Suppressor macrophage treated with lipopolysaccharide for 4 hours (primary cell): ENCODE results near the gene CROCC2.

Source experiments
- DNase-seq: peaks from one replicate; pipeline ENCODE4 v3.0.0-alpha.2; 2020

CROCC2 gene

DNA sequence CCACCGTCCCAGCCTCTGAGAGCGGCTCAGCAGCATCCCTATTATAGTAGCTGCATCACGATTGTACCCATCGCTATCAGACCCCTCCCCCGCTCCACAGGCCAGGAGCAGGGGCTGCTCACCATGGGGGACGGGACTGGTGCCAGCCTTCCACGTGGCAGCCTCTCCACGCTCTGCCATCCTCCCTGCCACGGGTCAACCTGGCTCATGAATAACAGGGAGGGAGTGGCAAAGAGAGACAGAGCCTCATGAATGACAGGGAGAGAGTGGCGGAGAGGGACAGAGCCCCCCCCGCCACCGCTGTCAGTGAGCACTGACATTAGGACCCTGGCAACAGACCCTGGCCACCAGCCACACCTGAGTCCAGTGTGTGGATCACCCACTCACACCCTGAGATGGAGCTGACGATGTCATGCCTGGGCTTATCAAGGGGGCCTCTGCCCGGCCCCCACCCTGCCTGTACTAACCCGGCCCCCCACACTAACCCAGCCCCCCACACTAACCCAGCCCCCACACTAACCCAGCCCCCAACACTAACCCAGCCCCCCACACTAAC lies 16.9 kb downstream of the CROCC2 start:
- DNase-seq = no peak

DNA sequence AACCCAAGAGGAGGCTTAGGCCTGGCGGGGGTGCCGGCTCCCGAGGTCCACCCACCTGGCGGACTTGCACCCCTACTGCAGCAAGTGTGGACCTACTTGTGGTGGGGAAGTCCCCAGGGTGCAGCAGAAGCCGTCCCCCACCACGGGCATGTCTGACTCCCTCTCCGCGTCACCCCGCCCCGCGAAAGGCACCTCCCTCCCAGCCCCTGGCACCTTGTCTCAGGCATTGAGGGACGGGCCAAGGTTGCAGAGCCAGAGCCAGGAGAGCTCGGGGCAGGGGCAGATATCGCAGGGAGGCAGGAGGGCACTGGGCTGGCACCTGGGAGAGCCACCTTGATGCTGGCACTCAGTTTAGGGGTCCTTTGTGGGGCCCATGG lies 19.0 kb downstream of the CROCC2 start:
- DNase-seq = no peak

DNA sequence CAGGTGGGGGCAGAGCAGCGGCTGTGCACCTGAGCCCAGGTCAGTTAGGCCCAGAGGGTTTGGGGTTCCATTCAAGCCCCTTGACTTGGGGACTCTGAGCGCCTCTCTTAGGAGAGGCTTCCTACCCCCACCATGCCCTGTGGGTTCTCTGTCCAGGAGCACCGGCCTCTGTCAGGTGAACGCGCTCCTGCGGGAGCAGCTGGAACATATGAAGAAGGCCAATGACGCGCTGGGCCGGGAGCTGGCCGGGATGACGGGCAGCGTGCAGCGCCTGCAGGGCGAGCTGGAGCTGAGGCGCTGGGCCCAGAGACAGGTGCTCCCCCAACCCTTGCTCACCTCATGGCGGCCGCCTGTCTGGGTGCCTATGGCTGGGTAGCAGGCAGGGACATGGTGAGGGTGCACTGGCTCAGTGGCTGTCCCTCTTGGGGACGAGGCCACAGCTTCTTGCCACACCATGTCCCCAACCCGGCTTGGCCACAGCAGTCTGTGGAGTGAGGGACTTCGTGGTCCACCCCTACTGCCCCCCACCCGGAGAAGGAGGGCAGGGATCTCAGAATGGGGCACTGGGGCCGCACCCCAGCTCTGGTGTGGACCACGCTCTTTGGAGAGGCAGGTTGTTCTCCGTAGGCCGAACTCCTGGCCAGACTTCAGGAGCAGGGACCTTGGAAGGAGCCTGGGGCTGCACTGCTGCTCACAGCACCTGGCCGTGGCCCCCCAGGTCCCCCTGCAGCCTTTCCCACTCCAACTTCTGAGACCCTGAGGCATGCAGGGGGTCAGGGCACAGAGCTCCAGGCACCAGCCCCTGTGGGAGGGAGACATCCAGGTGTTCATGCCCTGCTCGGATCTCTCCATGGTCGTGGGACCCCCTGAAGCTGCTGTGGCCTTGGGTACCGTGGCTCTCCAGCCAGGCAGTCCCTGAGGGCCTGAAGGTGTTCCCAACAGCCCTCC lies 19.7 kb downstream of the CROCC2 start:
- DNase-seq = no peak

DNA sequence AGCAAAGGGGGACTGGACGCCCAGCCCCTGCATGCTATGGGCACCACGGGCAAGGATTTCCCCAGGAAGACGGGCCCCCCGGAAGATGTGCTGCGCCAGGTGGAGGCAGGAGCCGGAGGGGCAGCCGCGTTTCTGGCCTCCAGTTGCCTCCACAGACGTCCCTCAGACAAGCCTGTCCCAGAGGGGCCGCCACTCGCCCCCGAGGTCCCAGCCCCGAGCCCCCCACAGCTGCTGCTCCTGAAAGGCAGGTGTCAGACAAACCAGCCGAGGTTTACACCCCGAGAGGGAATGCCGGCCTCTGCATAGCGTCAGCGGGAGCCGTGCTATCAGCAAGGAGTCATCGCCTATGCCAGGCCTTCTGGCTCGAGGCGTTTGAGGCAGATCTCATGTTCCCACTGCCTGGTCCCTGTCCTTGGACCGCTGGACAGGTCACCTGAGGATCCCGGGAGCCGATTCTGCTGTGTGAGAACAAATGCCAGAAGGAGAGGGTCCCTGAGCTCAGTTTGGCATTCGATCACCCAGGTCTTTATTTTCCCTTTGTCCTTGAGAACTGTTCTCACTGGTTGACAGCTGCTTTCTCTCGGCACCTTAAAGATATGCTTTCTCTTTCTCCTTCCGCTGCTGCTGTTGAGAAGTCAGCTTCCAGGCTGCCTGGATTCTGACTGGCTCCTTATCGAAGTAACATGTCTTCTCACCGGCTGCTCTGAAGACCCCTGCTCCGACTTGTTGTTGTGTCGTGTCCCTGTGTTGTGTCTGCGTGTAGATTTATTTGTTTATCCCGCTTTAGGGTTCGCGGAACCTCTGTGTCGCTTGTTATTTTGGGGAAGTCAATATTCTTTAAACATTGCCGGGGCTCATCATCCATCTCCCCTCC lies 20.6 kb downstream of the CROCC2 start:
- DNase-seq = no peak

DNA sequence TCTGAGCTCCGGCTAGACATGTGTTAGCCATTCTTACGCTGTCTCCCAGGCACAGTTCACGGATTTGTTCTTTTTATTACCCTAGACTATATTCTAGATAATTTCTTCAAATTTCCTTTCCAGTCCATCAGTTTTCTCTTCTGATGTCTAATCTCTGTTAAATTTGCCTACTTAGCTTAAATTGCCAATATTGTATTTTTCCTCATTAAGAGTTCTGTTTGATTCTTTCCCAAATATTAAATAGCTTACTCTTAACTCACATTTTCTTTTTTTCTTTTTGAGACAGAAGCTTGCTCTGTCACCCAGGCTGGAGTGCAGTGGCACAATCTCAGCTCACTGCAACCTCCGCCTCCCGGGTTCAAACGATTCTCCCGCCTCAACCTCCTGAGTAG lies 21.2 kb downstream of the CROCC2 start:
- no peak for DNase-seq

DNA sequence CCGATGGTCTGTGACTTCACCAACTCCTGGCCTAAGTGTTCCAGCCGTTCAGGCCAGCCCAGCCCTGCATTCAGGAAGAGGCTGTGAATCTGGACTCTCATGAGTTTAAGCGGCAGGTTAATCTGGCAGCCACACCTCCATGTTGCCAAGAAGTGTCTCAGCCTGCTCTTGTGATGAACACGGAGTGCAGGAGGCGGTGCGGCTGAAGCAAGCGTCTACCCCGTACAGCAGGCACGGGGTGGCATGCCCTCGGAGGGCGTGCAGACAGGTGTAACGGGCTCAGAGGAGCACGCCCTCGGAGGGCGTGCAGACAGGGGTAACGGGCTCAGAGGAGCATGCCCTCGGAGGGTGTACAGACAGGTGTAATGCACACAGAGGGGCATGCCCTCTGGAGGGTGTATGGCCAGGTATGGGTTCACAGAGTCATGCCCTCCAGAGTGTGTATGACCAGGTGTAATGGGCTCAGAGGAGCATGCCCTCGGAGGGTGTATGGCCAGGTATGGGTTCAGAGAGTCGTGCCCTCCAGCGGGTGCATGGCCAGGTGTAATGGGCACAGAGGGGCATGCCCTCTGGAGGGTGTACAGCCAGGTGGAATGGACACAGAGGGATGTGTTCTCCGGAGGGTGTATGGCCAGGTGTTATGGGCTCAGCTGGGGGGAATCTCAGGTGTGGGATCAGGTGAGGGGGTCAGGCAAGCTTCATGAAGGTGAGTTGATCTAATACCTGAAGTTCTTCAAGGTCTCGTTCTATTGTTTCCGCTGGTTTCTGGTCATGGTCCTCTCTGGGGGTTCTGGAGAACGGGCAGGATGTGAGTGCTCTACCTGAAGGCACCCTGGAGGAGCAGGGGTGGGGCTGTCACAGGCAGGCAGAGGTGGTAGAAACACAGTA lies 22.6 kb downstream of the CROCC2 start:
- DNase-seq = no peak

DNA sequence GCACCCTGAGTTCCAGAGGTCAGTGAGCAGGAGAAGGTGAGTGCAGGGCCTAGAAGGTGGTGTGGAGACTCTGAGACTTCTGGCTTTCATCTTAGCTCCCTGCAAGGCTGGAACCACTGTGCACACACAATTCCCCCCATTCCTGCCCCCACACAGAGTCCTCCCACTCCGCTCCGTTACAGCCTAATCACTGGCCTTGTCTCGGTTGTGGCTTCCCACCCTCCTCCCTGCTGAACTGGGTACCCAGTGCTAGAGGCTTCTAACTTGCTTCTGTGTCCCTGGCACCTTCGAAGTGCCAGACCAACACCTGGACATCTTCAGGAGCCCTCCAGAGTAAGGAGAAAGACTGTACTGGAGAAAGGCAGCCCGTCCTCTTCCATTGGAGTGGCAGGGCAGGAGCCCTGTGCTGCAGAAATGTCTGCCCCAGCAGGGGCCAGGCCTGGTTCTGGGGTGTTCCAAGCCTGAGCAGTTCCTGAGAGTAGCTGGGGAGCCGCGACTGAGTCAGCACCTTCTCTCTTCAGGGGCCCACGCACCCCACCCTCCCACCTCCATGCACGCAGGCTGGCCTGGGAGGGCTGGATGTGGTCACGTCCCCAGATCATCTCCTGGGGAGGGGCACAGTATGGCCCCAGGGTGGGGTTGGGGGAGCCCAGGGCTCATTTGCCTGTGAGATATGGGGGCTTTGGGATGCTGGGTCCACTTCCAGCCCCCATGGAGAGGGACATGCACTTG lies 23.4 kb downstream of the CROCC2 start:
- no peak for DNase-seq

DNA sequence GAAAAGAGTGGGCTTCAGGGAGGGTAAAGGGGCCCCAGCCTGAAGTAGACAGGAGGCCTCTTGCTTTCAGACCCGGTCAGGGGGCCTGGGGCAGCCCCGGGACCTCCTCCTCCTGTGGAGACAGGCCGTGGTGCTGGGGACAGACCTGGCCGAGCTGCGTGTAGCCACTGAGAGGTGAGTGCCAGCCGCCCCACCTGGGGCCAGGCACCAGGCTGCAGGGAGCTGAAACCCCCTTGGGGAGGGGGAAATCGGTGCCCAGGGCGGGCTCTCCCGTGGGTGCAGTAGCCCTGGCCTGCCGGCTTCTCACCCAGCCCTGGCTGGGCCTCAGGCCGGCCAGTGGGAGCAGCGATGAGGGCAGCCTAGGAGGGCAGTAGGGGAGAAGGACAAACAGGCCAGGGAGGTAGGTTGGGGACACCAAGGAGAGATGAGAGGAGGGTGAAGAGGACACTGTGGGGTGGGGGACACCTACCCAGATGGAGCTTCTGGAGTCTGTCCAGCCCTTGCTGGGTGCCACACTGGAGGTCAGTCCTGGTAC lies 24.0 kb downstream of the CROCC2 start:
- no peak for DNase-seq

DNA sequence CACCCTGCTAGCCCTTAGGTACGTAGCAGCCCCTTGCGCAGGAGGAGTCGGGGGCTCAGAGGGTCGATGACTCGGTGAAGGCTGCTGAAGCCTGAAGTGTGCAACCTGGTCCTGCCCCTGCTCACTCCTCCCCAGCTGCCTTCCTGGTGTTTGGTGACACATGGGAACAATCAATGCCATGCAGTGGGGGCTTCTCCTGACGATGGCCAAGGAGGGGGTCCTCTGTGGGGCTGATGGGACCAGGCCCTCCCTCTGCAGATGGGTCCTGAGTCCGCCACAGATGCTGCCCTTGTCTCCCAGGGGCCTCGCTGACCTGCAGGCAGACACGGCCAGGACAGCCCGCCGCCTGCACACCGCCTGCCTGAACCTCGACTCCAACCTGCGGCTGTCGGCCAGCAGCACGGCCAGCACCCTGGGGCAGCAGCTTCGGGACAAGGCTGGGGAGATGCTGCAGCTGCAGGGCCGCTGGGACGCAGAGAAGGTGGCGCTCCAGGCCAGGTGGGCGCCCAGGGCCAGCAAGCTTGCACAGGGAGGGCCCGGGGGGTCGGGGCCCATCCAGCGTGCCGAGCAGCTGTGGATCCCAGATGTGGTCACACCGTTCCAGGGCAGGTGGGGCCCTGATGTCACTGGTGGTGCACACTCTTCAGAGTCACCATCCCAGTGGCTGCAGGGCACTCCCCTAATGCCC lies 24.6 kb downstream of the CROCC2 start:
- no peak for DNase-seq

DNA sequence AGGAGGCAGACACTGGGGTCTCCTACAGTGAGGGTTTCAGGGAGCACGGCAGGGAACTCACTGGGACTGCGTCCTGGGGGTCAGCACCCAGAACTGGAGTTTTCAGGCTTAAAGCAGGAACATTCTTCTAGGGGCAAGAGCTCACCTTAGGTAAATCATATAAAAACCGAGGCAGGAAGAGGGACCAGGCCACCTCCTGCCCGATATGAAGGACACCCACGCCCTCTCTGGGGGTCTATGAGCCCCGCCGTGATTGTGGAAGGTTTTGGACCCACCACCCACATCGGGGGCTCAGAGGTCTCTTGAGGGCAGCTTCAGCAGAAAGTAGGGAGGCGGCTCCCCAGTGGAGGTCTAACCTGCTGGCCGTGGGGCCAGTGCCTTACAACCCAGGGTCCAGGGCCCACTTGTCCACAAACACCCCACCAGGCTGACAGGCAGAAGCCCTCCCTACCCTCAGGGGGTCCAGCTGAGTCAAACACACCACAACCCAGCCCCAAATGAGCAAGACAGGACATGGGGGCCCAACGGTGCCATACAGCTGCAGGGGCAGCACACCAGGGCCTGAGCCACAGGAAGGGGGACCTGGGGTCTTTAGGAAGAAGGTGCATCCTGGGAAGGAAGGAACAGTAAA lies 25.3 kb downstream of the CROCC2 start:
- no peak for DNase-seq

DNA sequence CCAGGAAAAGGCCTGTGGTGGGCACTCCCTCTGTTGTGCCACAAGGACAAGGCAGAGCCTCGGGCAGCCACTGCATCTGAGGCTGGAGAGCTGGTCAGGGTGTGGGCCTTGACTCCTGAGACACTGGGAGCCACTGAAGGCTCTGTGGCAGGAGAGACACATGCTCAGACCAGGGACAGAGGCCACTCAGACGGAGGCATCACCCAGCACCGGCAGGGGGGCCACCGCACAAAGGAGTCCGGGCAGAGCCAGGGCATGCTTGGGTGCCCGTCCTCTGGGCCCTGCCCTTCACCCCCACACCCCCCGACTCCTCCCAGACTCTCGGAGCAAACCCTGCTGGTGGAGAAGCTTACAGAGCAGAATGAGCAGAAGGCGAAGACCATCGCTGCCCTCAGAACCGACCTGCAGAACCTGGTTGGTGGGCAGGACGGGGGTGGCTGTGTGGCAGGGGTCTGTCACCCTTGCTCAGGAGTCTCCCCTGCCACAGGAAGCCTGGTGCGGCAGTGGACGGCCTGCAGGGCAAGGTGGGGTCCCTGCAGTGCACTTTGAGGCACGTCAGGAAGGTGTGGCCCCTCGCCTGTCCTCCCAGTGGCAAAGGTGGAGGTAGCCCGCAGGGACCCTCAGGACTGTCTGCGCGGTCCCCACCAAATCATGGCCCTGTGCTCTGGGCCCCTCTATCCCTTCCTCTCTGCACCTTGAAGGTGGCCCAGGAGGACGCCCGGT lies 26.0 kb downstream of the CROCC2 start:
- no peak for DNase-seq

DNA sequence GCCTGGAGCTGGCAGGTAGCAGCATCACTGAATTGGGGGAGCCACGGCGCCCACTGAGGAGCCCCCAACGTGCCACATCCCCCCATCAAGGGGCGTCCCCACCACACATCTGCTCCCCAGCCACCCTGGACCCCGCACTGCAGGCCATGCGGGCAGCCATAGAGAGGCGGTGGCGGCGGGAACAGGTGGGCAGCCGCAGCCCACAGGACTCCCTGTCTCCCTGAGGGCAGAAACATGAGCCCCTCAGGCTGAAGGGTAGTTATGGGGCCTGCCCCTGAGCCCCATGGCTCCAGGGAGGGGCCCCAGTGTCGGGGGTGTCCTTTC lies 26.6 kb downstream of the CROCC2 start:
- no peak for DNase-seq

DNA sequence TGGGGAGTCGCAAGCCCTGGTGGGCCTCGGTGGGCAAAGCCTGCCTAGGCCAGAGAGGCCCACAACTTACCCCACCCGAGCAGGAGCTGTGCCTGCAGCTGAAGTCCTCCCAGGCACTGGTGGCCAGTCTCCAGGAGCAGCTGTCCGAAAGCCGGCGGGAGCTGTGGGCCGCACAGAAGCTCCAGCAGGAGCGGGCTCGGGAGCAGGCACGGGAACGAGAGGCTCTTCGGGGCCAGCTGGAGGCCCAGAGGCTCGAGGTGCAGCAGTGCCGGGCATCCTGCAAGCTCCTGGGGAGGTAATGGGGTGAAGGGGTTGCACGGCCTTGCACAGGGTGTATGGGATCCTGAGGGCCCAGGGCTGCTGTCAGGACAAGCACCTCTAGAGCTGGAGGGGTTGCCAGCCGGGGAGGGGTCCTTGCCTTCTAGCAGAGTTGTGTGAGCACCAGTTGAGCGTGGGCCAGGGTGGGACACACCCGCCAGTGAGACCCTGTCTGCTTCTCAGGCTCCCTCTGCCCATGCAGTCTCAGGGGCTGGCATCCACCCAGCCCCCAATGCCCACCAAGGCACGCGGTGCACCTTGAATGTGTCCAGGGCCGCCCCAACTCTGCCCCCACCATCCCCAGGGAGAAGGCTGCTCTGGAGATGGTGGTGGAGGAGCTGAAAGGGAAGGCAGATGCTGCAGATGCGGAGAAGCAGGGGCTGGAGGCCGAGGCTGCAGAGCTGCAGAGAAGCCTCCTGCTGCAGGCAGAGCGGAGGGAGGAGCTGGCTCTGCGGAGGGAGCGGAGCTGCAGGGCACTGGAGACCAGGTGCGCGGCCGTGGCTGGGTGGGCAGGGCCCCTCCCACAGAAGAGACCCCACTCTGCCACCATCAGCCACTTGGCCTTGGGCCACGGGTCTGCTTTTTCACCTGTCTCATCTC lies 27.2 kb downstream of the CROCC2 start:
- no peak for DNase-seq

DNA sequence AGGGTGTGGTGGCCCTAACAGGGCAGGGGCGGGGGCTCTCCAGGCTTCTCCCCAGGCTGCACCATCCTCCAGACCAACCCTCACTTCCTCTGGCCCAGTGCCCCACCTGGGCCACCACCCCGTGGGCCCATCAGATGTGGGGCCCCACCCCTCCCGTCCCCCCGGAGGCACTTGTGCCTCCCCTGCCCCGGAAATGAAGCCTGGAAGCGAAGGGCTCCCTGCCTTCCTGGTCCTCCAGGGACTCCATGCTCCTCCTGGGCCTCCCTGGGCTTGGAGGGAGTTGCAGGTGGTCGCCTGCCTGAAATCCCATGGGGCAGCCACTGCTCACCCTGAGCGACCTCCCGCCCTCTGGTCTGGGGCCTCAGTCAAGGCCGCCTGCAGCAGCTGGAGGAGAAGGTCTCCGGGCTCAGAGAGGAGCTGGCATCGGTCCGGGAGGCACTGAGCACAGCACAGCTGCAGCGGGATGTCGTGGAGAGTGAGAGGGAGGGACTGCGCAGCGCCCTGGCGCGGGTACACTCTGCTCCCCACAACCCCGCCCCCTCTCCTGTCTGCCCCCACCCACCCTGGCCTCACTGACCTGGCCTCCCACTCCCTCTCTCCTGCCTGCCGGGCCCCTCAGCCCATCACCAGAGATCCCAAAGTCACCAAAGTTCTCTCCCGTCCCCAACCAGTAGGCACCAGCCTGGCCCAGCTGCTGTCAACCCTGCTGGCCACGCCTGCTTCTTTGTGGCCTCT lies 28.0 kb downstream of the CROCC2 start:
- no peak for DNase-seq

DNA sequence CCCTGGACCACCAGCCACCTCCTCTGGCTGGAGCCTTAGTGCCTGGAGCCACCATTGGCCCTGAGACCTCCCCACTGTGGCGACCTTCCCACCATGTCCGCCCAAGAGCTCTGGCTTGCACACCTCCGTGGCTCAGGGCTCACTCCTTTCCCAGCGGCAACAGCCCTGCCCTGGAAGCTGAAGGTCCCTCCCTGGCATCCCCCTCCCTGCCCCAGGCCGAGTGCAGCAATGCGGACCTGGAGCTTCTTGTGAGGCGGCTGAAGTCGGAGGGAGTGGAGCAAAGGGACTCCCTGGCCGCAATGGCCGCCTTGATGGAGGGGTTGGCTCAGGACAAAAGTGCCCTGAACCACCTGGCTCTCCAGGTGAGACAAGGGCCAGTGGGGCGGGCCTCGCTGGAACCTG lies 28.6 kb downstream of the CROCC2 start:
- no peak for DNase-seq

DNA sequence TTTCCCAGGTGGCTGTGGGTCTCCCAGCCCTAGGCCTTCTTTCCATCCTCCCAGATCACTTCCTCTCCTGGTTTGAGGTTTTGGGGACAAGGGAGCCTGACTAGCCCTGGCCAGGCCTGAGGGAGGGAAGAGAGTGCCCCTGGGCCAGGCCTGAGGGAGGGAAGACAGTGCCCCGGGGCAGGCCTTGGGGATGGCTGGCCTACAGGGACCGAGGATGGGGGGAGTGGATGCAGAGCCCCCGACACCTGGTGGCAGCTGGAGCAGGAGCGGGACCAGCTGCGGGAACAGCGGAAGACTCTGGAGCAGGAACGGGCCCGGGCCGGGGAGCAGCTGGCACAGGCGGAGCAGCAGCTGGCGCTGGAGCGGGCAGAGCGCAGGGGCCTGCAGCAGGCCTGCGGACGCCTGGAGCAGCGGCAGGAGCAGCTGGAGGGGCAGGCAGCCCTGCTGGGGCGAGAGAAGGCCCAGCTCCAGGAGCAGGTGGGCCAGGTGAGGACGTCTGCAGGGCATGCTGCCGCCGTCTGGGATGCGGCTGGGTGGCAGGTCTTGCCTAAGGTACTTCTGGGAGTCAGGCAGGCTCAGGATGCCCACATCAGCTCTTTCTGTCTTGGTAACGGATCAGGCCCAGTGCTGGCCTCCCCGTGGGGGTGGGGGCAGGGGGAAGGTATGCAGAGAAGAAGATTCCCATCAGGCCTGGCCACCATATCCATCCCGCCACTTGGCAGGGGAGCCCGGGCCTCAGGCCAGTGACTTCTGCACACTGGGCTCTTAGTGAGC lies 29.2 kb downstream of the CROCC2 start:
- DNase-seq = no peak

DNA sequence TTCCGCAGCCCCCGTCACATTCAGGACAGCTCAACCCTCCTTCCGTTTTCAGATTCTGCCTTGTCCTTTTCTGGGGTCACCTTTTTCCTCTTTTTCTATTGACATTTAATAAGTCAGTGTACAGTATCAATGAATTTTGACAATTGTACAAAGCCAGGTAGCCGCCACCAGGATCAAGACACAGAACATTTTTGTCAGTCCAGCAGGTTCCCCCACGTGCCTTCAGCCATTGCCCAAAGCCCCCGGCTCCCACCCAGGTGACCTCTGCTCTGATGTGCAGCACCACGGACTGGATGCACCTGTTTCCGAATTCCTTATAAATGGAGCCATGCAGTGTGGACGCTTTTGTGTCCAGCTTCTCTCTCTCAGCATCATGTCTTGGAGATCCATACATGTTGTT lies 30.0 kb downstream of the CROCC2 start:
- no peak for DNase-seq
